Measurements from ENCODE around the gene SRSF3. TPM values are rescaled to one million over a fixed set of nuclear protein-coding genes. Genes with fewer than 3 reads are reported as not detected.

Gene SRSF3
- total and polyA plus RNA-seq, 12 donors, result 28.9 to 291 (median 123) TPM

GRCh38 chr6:36577301-36577700 lies 16.9 kb upstream of the SRSF3 start:
- no peak for DNase-seq
- no peak overlapping the region for H3K27ac ChIP-seq
- H3K4me3 ChIP-seq, result no peak overlapping the region
- H3K4me1 ChIP-seq (replicated peaks in 1 of 2), result no peaks in the 10 kb centered on the region
- H3K36me3 ChIP-seq (replicated peaks in 1 of 2), result no peaks in the 10 kb centered on the region
- H3K9me3 ChIP-seq (replicated peaks in 1 of 3), result no peaks in the 10 kb centered on the region
- no peaks in the 10 kb centered on the region for H3K27me3 ChIP-seq
- intact Hi-C loops (cut with DNase I), result loop anchor here in 1 of 2 donors (10.0 kb wide), 1 partner anchor 152 kb away; no protein-coding TSS in a partner anchor
- TF ChIP-seq CTCF (IDR thresholded peaks at IDR 0.05), result no peak
- TF ChIP-seq POLR2A (IDR thresholded peaks at IDR 0.05), result no peak
- 65 to 85% (median 72%) methylated on average over 2 of the region's 2 CpGs for WGBS, 4 donors

GRCh38 chr6:36578030-36578429 lies 16.1 kb upstream of the SRSF3 start:
- no peaks in the 10 kb centered on the region for H3K36me3 ChIP-seq (replicated peaks in 1 of 2)
- no peaks in the 10 kb centered on the region for H3K27me3 ChIP-seq
- H3K9me3 ChIP-seq (replicated peaks in 1 of 3), result no peaks in the 10 kb centered on the region
- no peak for TF ChIP-seq CTCF (IDR thresholded peaks at IDR 0.05)
- TF ChIP-seq POLR2A (IDR thresholded peaks at IDR 0.05), result no peak
- no peak for DNase-seq
- H3K27ac ChIP-seq, result no peak overlapping the region
- 86 to 92% (median 89%) methylated on average over 5 of the region's 5 CpGs for WGBS, 4 donors
- no peaks in the 10 kb centered on the region for H3K4me1 ChIP-seq (replicated peaks in 1 of 2)
- no peak overlapping the region for H3K4me3 ChIP-seq
- intact Hi-C loops (cut with DNase I), result loop anchor here in 1 of 2 donors (10.0 kb wide), 1 partner anchor 153 kb away; no protein-coding TSS in a partner anchor

- Histone ChIP-seq H3K27ac (no peak overlapping the region), H3K4me3 (no peak overlapping the region), H3K4me1 (replicated peaks in 1 of 2) (no peaks in the 10 kb centered on the region), H3K9me3 (replicated peaks in 1 of 3) (no peaks in the 10 kb centered on the region), H3K36me3 (replicated peaks in 1 of 2) (no peaks in the 10 kb centered on the region), H3K27me3 (no peaks in the 10 kb centered on the region)
- WGBS, 4 donors, result 85 to 91% (median 88%) methylated on average over 4 of the region's 4 CpGs
- no peak for DNase-seq
- intact Hi-C loops (cut with DNase I), result loop anchor here in 1 of 2 donors (10.0 kb wide), 1 partner anchor 154 kb away; no protein-coding TSS in a partner anchor
- TF ChIP-seq POLR2A (IDR thresholded peaks at IDR 0.05) (no peak), CTCF (IDR thresholded peaks at IDR 0.05) (no peak)
Observed at GRCh38 chr6:36578431-36578830, 15.7 kb upstream of the SRSF3 start.

- H3K27me3 ChIP-seq, result no peaks in the 10 kb centered on the region
- intact Hi-C loops (cut with DNase I), result no loop called here
- no peaks in the 10 kb centered on the region for H3K36me3 ChIP-seq (replicated peaks in 1 of 2)
- no peak for DNase-seq
- TF ChIP-seq CTCF (IDR thresholded peaks at IDR 0.05) (no peak), POLR2A (IDR thresholded peaks at IDR 0.05) (no peak)
- H3K4me1 ChIP-seq (replicated peaks in 1 of 2), result no peaks in the 10 kb centered on the region
- H3K27ac ChIP-seq, result no peak overlapping the region
- WGBS, 4 donors, result 84 to 90% (median 85%) methylated on average over 8 of the region's 8 CpGs
- H3K4me3 ChIP-seq, result no peak overlapping the region
- no peaks in the 10 kb centered on the region for H3K9me3 ChIP-seq (replicated peaks in 1 of 3)
Observed at GRCh38 chr6:36580184-36580526, 14.0 kb upstream of the SRSF3 start.

All from adrenal gland (tissue), 12 donors.